Smooth muscle cell of the brain vasculature (primary cell): ENCODE results near the gene KLHDC8B.

Experiments used
- DNase-seq: peaks from one replicate; pipeline ENCODE4 v3.0.0-alpha.2; 2012; ENCODE audit warnings: low read depth, low spot score

Gene KLHDC8B

DNA sequence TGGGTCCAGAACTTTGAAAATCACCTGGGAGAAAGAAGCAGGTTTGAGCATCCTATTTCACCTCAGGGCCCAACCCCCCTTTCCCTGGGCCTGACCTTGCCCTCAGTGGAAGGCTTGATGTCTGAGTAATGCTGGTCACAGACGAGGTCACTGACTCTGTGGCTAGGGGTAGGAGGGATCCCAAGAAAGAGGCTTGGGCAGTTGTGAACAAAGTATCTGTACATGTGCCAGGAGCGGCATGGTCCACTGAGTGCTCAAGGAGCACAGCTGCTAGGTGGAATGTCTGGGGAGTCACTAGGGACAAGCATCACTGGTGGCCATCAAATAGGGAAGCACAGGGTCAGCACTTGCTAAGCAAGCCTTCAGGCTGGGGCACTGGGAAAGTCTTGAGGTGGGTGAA lies 12.6 kb upstream of the KLHDC8B start:
- DNase-seq, result no peak

DNA sequence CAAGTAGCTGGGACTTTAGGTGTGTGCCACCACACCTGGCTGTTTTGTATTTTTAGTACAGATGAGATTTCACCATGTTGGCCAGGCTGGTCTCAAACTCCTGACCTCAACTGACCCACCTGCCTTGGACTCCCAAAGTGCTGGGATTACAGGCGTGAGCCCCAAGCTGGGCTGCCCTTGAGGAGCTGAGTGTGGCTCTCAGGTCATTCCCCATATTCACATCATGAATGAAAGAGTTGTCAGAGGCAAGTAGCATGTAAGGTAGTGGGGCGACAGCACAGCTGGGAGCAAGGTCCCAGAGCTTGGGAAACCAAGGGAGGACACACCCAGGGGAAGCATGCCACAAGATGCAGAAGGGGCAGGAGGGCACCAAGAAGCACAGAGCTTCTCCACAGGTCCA lies 10.2 kb upstream of the KLHDC8B start:
- DNase-seq, result no peak

DNA sequence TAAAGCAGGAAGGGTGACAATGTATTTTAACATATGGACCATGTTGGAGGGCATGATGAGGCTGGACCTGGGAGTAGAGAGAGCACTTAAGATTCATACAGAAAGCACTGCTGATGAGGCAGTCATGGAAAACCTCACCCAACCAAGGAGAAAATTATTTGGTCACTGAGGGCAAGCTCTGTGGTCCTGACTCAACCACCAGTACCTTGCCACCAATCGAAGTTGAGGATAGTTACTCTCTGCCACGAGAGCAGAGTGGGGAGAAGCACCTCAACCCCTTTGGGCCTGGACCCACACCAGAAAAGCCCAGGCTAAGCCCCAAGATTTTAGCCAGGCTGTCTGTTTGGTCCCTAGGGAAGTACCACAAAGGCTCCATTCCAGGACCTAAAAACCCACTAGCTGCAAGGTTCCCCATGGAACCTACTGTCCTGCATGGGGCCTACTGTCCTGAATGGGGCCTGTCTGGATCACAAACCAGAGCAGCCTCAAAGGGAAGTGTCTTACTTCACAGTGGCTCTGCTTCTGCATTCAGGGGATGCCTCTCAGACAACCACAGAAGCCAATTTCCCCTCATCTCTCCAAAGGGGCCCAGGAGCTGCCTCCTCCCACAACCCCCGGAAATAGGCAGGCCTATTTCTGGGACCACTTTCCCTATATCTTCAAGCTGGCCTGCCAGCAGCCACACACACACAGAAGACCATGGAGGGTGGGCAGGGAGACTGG lies 9.4 kb upstream of the KLHDC8B start:
- DNase-seq, result no peak

DNA sequence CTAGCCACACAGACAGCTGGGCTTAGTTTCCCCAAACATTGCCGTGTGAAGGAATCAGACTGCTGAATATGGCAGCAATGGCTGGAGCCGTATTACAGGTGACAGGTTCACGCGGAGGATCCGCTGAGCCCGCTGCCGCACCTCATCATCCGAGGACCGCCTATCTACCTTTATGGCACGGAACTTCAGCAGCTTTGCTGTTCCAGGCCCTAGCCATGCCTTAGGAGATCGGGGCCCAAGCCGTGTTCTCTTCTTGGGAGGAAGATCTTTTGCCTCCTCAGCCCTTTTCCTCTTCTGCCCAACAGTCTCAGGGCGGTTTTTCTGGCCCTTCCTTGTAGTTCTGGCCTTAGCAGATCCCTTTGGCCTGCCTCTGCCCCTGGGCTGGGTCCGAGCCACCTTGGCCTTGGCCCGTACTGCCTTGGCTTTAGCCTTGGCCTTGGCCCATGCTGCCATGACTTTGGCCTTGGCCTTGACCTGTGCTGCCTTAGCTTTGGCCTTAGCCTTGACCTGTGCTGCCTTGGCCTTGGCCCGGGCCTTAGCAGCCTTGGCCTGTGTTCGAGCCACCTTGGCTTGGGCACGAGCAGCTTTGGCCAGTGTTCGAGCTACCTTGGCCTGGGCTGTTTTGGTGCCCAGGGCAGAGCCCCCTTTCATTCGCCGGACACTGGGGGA lies 8.5 kb upstream of the KLHDC8B start:
- DNase-seq, result no peak

DNA sequence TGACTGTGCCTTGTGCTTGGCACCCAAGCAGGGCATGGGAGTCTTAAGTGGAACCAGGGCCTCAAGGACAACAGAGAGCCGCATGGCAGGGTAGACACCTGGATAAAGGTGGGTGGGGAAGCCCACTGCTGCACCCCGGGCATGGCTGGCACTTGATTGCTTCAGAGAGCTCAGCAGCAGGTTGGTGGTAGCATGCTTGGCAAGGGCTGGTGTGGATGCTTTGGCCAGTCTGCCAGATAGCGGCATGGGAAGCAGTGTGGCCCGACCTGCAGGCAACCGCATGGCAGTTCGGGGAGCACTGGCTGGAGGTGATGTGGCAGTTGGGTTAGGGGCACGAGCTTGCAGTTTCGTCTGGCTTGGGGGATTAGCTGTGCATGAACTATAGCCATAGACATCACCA lies 7.8 kb upstream of the KLHDC8B start:
- DNase-seq, result no peak

DNA sequence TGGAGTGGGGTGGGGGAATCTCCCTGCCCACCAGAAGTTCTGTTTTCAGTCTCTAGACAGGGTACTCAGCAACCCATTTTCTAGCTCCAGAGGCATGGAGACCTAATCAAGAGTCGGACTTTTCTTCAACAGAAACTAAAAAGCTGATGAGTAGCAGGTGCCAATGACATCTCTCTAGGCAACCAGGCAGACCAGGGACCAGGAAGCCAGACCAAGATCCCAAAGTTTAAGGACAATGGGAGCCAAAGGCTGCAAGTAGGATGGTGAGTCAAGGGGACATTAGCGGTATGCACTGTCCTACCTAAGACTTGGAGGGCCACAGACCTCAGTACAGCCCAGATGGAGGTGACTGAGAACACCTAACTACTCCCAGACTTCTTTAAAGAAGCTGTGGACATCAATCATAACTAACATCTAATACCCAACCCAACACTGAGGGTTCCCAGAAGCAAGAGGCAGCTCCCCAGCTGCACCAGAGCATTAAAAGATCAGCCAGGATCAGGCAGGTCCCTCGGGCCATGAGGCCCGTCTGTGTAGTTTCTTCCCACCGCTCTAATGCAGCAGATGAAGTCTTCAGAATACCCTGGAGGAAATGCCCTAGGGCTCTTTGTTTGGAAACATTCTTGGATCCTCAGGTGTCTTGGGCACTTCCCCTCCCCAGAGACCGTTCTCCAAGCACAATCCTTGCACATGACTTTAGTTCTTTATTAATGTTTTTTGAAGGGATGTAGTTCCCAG lies 6.2 kb upstream of the KLHDC8B start:
- DNase-seq, result no peak

DNA sequence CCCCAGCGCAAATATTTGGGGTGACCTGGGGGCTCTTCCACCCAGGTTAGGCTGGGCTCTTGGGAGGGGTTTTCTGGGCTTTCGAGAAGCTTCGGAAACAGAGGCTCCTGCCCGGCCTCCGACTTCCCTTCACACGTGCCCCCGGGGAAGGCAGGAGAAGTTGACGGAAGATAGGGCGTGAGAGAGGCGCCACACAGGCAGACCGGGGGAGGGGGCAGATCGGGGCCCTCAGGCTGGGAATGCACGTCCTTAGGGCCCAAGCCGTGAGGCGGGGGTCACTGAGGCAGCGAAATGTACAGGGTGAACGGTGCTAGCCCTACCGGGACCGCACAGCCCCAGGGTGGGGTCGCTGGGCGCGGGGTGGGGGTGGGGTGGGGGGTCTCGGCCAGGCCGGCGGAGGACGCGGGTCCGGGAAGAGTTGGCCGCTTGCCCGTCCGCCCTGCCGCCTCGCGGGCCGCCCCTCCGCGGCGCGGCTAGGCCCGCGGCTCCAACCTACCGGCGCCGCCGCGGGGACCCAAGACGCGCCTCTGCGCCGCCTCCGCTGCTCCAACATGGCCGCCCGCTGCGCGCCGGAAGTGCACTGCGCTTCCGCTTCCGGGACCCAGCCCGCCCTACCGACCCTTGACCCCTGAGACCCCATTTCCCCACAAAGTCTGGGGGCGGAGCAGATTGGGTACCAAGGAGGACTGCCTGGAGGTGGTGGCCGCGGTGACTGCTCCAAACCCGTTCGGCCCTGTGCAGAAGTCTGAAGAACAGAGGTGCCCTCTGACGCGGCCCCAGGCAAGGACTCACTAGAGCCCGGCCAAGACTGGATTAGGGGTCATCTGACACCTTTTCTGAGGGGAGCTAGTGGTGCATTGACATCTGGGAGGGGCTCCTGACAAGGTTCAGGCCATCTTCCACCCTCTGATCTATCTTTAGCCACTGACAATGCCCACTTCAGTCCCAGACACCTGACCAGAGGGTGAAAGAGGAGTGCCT lies 5.3 kb upstream of the KLHDC8B start, which contains the start of gene CCDC71:
Gene CCDC71, minus strand, starts transcription at position 561 of the 981 bp plus-strand sequence. CDS start 2,123 bp downstream, outside the sequence.
- DNase-seq, result peak; percentile 24

DNA sequence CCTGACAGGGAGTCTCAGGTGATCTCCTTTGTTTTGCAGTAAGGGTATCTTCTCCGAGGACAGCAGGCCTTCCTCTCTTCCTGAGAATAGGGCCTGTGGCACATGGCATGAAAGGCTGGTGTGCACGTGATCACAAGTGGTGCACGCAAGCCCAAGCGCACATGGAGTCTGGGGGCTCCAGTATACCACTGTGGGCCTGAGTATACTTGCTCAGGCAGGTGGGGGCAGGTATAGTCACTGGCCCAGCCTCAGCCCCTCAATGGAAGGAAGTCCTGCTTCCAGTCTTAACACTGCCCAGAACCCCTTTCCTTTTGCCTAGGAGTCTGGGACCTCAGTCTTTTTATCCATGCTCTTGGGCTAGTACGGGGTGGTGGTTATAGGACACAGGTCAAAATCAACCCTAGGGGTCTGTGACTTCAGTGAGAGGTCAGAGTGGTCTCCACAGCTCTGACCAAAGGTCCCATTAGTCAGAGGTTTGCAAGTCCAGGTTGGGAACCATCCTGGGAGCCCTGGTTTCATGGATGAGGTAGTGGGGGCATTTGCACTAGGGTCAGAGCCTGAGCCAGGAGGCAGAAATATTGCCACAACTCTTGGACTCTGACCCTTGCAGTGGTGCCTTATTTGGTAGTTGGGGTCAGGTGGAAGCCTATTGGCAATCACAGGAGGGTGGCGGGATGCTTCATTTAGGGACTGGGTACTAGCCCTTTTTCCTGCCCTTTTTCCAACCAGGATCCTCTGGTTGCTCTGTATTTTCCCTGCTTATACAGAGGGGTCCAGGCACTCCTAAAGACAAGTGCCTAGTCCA lies 4.4 kb upstream of the KLHDC8B start:
- no peak for DNase-seq

DNA sequence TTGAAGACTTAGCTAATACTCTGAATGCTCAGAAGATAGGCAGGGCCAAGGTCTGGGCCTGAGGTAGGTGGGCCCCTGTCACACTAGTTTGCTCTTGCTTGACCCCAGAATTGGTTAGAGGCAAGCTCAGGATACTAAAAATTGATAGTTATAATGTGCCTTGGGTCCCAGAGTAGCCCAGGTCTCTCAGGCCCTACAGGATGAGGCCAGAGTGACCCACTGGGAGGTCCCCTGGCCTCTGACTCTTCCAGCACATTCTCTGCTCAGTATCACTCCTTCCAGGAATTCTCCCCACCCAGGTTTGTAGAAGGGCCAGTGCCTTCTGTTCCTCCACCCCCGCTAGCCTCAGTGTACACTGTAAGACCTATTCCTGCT lies 667 bp upstream of the KLHDC8B start:
- no peak for DNase-seq

DNA sequence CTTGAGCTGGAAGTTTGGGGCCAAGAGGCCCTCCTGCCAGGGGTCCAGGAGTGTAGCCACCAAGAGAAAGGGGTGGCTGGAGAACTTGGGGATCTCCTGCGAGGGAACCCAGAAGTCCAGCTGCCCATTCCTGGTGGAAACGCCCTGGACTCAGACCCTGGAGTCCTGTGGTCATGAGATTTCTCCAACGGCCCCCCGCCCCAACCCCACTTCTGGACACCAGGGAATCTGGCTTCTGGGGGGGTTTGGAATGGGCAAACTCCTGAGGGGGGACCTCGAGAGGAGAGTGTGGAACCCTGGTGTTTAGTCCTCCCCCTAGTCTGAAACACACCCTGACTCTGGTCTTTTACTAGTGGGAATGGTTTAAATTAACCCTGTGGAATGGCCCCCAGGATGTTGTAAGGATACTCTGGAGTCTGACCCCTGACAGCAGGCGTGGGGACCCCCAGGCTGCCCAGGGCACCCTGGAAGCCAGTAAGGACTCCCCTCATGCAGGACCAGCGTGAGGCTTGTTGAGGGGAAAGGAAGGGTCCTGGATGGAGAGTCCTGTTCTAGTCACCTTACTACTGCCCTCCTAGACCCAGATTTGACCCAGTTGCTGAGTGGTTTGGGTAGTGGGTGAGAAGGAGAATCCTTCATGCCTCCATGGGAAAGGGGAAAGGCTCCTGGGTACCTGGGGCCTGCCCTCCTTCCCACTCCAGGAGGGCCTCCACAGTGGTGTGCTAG lies 540 bp downstream of the KLHDC8B start:
- DNase-seq, result no peak

DNA sequence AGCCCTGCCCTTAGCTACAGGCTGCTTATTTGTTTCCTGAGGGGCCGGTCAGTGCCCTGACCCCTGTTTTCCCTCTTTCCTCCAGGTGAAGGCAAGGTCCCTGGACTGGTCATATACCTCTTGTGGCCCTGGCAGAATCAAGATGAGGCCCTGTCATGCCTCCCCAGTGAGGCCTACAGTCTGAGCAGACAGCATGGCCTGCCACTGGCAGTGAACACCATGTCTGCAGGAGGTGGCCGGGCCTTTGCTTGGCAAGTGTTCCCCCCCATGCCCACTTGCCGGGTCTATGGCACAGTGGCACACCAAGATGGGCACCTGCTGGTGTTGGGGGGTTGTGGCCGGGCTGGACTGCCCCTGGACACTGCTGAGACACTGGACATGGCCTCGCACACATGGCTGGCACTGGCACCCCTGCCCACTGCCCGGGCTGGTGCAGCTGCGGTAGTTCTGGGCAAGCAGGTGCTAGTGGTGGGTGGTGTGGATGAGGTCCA lies 1.2 kb downstream of the KLHDC8B start:
- no peak for DNase-seq

DNA sequence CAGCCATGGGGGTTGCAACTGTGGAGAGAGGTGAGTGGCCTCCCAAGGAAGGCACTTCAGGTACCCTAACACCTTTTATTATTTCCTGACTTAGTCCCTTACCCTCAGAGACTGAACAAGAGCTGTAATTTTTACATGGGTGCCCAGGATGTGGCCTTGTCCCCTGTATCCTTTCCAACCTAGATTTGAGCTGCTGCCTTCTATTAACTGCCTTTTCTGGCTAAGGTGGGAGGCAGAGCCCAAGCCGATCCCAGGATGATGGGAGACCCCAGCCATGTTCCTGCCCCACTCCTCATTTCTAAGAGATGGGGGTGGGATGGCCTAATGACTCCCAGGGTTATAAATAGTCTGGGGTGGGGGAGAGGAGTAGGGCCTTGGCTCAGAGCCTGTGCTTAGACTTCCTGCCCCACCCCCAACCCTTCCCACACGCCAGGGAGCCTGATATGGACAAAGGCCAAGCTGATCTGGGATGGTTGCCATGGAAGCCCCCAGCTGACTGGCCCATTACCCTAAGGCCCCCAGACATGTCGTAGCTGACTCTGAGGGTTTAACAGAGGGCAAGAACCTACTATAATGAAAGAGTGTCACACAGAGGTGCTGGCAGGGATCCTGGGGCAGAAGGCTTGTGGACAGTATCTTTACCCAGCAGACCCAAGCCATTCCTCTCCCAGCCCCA lies 1.9 kb downstream of the KLHDC8B start:
- no peak for DNase-seq

DNA sequence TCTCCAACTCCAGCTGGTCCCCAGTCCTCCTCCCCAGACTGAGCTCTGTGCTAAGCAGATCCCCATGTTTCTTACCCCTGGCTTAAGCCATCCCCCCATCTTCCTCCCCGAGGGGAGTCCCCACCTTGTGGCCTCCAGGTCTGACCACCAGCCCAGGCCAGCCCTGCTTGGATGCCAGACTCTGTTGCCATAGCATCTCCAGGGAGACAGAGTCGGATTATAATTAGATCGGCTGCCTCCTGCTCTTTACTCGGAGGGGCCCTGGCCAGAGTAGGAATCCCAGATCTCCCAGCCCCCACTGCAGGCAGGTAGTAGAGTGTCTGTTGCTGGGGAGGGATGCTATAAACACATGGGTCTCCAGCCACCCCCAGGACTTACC lies 2.4 kb downstream of the KLHDC8B start:
- DNase-seq, result no peak

DNA sequence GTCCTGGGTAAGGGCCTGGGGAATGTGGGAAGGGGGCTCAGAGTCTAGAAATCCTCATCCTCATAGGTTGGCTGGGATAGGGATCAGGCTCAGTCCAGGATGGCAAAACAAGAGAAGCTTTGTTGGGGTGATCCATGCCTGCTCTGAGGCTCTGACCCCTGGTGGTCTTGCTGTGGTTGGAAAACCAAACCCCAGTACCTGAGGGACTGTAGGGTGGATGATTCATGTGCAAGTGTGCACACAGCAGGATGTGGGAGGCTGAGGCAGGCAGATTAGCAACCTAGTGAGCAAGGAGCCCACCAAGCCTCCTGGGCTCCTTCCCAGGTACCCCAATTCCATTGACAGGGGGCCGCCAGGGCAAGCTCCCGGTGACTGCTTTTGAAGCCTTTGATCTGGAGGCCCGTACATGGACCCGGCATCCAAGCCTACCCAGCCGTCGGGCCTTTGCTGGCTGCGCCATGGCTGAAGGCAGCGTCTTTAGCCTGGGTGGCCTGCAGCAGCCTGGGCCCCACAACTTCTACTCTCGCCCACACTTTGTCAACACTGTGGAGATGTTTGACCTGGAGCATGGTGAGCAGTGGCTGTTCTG lies 3.1 kb downstream of the KLHDC8B start:
- DNase-seq, result no peak

DNA sequence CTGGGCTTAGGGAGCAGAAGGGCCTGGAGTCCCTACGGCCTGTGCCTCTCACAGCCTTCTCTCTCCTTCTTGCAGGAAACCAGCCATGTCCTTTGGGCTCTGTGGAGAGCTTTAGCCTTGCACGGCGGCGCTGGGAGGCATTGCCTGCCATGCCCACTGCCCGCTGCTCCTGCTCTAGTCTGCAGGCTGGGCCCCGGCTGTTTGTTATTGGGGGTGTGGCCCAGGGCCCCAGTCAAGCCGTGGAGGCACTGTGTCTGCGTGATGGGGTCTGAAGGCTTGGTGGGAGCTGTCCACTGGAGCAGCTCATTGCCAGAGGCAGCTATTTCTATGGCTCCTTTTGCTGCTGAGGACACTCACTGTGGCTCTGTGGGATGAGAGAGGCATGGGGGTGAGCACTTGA lies 4.1 kb downstream of the KLHDC8B start:
- DNase-seq, result no peak

DNA sequence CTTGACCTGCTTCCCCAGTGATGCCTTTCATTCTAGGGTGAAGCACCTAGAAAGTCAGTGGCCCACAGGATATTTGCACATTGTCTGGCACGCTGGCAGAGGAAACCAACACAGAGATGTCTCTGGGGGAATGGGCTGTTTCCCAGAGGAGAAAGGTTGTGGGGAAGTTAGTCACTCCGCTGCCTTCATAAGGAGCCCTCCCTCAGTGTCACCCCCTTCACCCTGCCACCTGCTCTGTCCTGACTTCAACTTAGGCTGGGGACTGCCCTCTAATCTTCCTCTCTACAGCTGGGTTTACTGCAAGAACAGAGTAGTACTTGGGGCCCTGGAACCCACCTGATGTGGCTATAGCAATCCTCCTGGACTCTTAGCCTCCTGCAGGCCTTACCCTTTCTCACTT lies 5.7 kb downstream of the KLHDC8B start:
- DNase-seq, result no peak

DNA sequence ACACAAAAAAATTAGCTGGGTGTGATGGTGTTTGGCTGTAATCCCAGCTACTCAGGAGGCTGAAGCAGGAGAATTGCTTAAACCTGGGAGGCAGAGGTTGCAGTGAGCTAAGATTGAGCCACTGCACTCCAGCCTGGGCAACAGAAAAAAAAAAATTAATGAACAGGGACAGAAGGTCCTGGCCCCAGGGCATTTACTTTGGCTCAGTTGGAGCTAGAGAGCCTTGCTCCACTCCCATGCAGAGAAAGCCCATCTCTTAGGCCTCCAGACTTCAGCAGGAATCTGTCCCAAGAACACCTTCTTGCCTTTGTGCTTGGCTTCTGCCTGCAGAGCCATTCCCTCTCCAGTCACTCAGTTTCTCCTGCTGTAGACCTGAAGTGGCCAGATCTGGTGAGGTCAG lies 8.7 kb downstream of the KLHDC8B start:
- no peak for DNase-seq

DNA sequence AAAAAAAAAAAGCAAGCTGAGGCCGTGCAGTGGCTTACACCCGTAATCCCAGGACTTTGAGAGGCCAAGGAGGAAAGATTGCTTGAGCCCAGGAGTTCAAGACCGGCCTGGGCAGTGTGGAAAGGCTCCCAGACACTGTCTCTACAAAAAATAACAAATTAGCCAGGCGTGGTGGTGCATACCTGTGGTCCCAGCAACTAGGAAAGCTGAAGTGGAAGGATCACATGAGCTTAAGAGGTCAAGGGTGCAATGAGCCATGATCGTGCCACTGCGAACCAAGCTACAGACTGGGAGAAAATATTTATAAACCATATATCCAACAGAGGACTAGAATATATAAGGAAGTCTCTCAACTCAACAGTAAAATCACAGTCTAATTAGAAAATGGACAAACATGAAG lies 10.0 kb downstream of the KLHDC8B start:
- DNase-seq, result no peak

DNA sequence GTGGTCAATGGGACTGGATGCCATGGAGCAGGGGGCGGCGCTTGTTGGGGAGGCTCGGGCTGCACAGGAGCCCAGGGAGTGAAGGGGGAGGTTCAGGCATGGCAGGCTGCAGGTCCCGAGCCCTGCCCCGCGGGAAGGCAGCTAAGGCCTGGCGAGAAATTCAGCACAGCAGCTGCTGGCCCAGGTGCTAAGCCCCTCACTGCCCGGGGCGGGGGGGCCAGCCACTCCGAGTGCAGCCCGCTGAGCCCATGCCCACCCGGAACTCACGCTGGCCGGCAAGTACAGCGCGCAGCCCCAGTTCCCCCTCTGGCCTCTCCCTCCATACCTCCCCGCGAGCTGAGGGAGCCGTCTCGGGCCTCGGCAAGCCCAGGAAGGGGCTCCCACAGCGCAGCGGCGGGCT lies 11.3 kb downstream of the KLHDC8B start:
- no peak for DNase-seq
